H9 (cell line): ENCODE measurements around the gene GLT1D1. TPM values are rescaled to one million over a fixed set of nuclear protein-coding genes. Genes with fewer than 3 reads are reported as not detected.

ENCODE experiments used
- DNase-seq: peaks from one replicate; pipeline ENCODE4 v3.0.0-alpha.2; 2017
- H2AFZ ChIP-seq: one replicate; pipeline ENCODE4 v1.6.1; 2013; ENCODE audit warnings: mild to moderate bottlenecking, low read length, control low read depth, moderate library complexity
- H2AK5ac ChIP-seq: 2 replicates; pipeline ENCODE4 v1.6.1; 2013; ENCODE audit warnings: low read length, control low read depth, mixed read lengths; ENCODE audit not compliant: insufficient read length
- H2BK120ac ChIP-seq: one replicate; pipeline ENCODE4 v1.6.1; 2013; ENCODE audit warnings: low read depth, mild to moderate bottlenecking, low read length, control low read depth, inconsistent platforms; ENCODE audit not compliant: poor library complexity, severe bottlenecking
- H2BK12ac ChIP-seq: 2 replicates; pipeline ENCODE4 v1.6.1; 2013; ENCODE audit warnings: low read length, control low read depth, mixed read lengths, low read depth; ENCODE audit not compliant: insufficient read length
- H2BK15ac ChIP-seq: 2 replicates; pipeline ENCODE4 v1.6.1; 2013; ENCODE audit warnings: low read depth, low read length, control low read depth
- H2BK20ac ChIP-seq: one replicate; pipeline ENCODE4 v1.6.1; 2013; ENCODE audit warnings: low read depth, mild to moderate bottlenecking, low read length, control low read depth, inconsistent platforms; ENCODE audit not compliant: poor library complexity, severe bottlenecking
- H2BK5ac ChIP-seq: 2 replicates; pipeline ENCODE4 v1.6.1; 2013; ENCODE audit warnings: low read length, control low read depth, mixed read lengths; ENCODE audit not compliant: insufficient read length
- H3K14ac ChIP-seq: 2 replicates; pipeline ENCODE4 v1.6.1; 2013; ENCODE audit warnings: low read length, control low read depth; ENCODE audit not compliant: insufficient read depth
- H3K18ac ChIP-seq: 2 replicates; pipeline ENCODE4 v1.6.1; 2013; ENCODE audit warnings: low read depth, mild to moderate bottlenecking, mixed read lengths, low read length, control low read depth; ENCODE audit not compliant: insufficient read length
- H3K23ac ChIP-seq: 2 replicates; pipeline ENCODE4 v1.6.1; 2013; ENCODE audit warnings: low read length, control low read depth, mixed read lengths, low read depth; ENCODE audit not compliant: insufficient read length
- H3K23me2 ChIP-seq: 2 replicates; pipeline ENCODE4 v1.6.1; 2013; ENCODE audit warnings: low read depth, mild to moderate bottlenecking, mixed read lengths, low read length, control low read depth; ENCODE audit not compliant: insufficient read length, poor library complexity, severe bottlenecking
- H3K27ac ChIP-seq: 2 replicates; pipeline ENCODE4 v1.5.1; 2013; ENCODE audit warnings: low read length, control low read depth, mixed read lengths, low read depth; ENCODE audit not compliant: insufficient read length
- H3K27me3 ChIP-seq: 2 replicates; pipeline ENCODE4 v1.6.1; 2013; ENCODE audit warnings: low read length, control low read depth, inconsistent platforms; ENCODE audit not compliant: insufficient read depth
- H3K4ac ChIP-seq: 2 replicates; pipeline ENCODE4 v1.6.1; 2013; ENCODE audit warnings: low read depth, mild to moderate bottlenecking, control low read depth, inconsistent platforms, low read length, moderate library complexity
- H3K4me1 ChIP-seq: 2 replicates; pipeline ENCODE4 v1.6.1; 2013; ENCODE audit warnings: low read length, control low read depth, inconsistent platforms; ENCODE audit not compliant: insufficient read depth
- H3K4me2 ChIP-seq: 2 replicates; pipeline ENCODE4 v1.6.1; 2013; ENCODE audit warnings: low read length, control low read depth, mixed read lengths; ENCODE audit not compliant: insufficient read length, insufficient read depth
- H3K56ac ChIP-seq: 2 replicates; pipeline ENCODE4 v1.6.1; 2013; ENCODE audit warnings: low read depth, mild to moderate bottlenecking, mixed read lengths, low read length, control low read depth; ENCODE audit not compliant: insufficient read length
- H3K79me1 ChIP-seq: 2 replicates; pipeline ENCODE4 v1.6.1; 2013; ENCODE audit warnings: low read depth, mild to moderate bottlenecking, moderate library complexity, low read length, control low read depth, inconsistent platforms; ENCODE audit not compliant: insufficient read depth, poor library complexity, severe bottlenecking
- H3K79me2 ChIP-seq: 2 replicates; pipeline ENCODE4 v1.6.1; 2013; ENCODE audit warnings: low read length, control low read depth, inconsistent platforms; ENCODE audit not compliant: insufficient read depth
- H3K9ac ChIP-seq: 2 replicates; pipeline ENCODE4 v1.6.1; 2013; ENCODE audit warnings: low read length, control low read depth, mixed read lengths; ENCODE audit not compliant: insufficient read length; ENCODE audit errors: extremely low read depth
- H3K9me3 ChIP-seq: one replicate; pipeline ENCODE4 v1.6.1; 2013; ENCODE audit warnings: low read depth, low read length, inconsistent platforms; ENCODE audit not compliant: control insufficient read depth
- H3T11ph ChIP-seq: one replicate; pipeline ENCODE4 v1.6.1; 2013; ENCODE audit warnings: mild to moderate bottlenecking, low read length, control low read depth, inconsistent platforms
- H4K20me1 ChIP-seq: one replicate; pipeline ENCODE4 v1.6.1; 2013; ENCODE audit not compliant: control insufficient read depth, insufficient read length, insufficient read depth
- H4K5ac ChIP-seq: 2 replicates; pipeline ENCODE4 v1.6.1; 2013; ENCODE audit warnings: low read depth, mild to moderate bottlenecking, mixed read lengths, low read length, control low read depth; ENCODE audit not compliant: insufficient read length
- H4K8ac ChIP-seq: replicated peaks from 2 replicates; pipeline ENCODE4 v1.6.1; 2013; ENCODE audit warnings: low read length, control low read depth, mixed read lengths, low read depth; ENCODE audit not compliant: insufficient read length
- H4K91ac ChIP-seq: 2 replicates; pipeline ENCODE4 v1.6.1; 2013; ENCODE audit warnings: low read depth, mild to moderate bottlenecking, moderate library complexity, mixed read lengths, low read length, control low read depth; ENCODE audit not compliant: insufficient read length
- H3K27ac Mint-ChIP-seq, 3 experiments: 2 replicates in 2 of 3; 3 replicates in 1 of 3; pipeline ENCODE4 v1.8.0; 2020 to 2021; ENCODE audit warnings: mixed read lengths in 3 of 3, mild to moderate bottlenecking in 1 of 3, moderate library complexity in 1 of 3
- H3K27me3 Mint-ChIP-seq: 2 replicates; pipeline ENCODE4 v1.8.0; 2021; ENCODE audit warnings: low read depth, mild to moderate bottlenecking, moderate library complexity, mixed read lengths
- H3K36me3 Mint-ChIP-seq, 3 experiments: 2 replicates in 2 of 3; 3 replicates in 1 of 3; pipeline ENCODE4 v1.8.0; 2020 to 2021; ENCODE audit warnings: low read depth in 3 of 3, mixed read lengths in 3 of 3; ENCODE audit not compliant: insufficient read depth in 1 of 3
- H3K4me1 Mint-ChIP-seq, 2 experiments: 2 replicates each; pipeline ENCODE4 v1.8.0; 2020; ENCODE audit warnings: mixed read lengths in 2 of 2
- H3K4me3 Mint-ChIP-seq, 2 experiments: 2 replicates in 1 of 2; 3 replicates in 1 of 2; pipeline ENCODE4 v1.8.0; 2020 to 2021; ENCODE audit warnings: mild to moderate bottlenecking in 2 of 2, mixed read lengths in 2 of 2, moderate library complexity in 1 of 2
- H3K9me3 Mint-ChIP-seq, 2 experiments: 2 replicates in 1 of 2; 3 replicates in 1 of 2; pipeline ENCODE4 v1.8.0; 2020; ENCODE audit warnings: mild to moderate bottlenecking in 2 of 2, mixed read lengths in 2 of 2, moderate library complexity in 1 of 2
- WGBS: extraction: QIAGEN DNeasy Blood & Tissue Kit; methylation state at CpG from one replicate; pipeline ENCODE4 v1.1.7; 2013; ENCODE audit warnings: missing lambda C conversion rate, low lambda C conversion rate, mixed read lengths; ENCODE audit not compliant: insufficient read length; ENCODE audit errors: extremely low coverage; 5-methylcytosine and 5-hydroxymethylcytosine counted together
- total RNA-seq: library from RNA; stranded (reverse); gene quantifications from 2 replicates; pipeline ENCODE4 v1.2.1, GENCODE V29; 2021
- TF ChIP-seq, protein P1 (sequence below): fragments of 200-600 bp; sonication (generic); conservative IDR thresholded peaks from 3 replicates; pipeline ENCODE4 v1.8.0; 2021; ENCODE audit warnings: antibody characterized with exemption, mild to moderate bottlenecking

Gene GLT1D1
- total RNA-seq, 1 experiment from 2014 or later: 7.0 TPM

DNA sequence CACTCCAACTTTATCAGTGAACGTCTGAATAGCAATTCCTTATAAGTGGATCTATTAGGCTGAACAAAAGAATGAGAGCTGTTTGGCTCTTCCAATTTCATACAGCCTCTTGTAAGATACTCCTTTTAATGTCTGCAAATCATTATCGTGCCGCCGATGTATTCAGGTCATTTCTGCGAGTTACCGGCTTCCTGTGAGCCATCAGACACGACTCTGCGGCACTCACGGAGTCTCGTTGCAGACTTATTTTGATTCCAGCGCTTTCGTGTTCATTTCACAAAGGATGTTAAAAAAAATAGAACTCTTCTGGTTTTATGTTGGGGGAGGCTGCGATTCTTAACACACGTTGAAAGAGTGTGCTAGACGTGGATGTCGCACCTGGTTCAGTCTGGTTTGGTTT lies 106.6 kb downstream of the GLT1D1 start:
- no peak overlapping the region for H2BK5ac ChIP-seq
- H2AK5ac ChIP-seq: no peak overlapping the region
- H2BK120ac ChIP-seq: no peak overlapping the region
- no peaks in the 10 kb centered on the region for H4K20me1 ChIP-seq
- no peaks in the 10 kb centered on the region for H3K79me2 ChIP-seq
- no peak overlapping the region for H4K91ac ChIP-seq
- no peak overlapping the region for H3K18ac ChIP-seq
- H3K56ac ChIP-seq: no peak overlapping the region
- no peak overlapping the region for H3K4ac ChIP-seq
- H4K8ac ChIP-seq: no peak overlapping the region
- H2AFZ ChIP-seq: no peak overlapping the region
- H3K4me2 ChIP-seq: no peak overlapping the region
- no peak overlapping the region for H3T11ph ChIP-seq
- H3K27ac Mint-ChIP-seq: no peak overlapping the region; a peak in 1 of 7 replicates
- no CpG with 5 or more reads among the region's 16 CpGs for WGBS
- H3K27me3 Mint-ChIP-seq: peaks cover 13% of the 10 kb centered on the region
- H3K23ac ChIP-seq: no peak overlapping the region
- no peak for DNase-seq
- no peak overlapping the region for H3K4me3 Mint-ChIP-seq
- H3K4me1 Mint-ChIP-seq: peaks cover 3 to 25% of the 10 kb centered on the region in 2 experiments
- H3K9me3 ChIP-seq: peaks cover 3% of the 10 kb centered on the region
- TF ChIP-seq, protein P1, sequence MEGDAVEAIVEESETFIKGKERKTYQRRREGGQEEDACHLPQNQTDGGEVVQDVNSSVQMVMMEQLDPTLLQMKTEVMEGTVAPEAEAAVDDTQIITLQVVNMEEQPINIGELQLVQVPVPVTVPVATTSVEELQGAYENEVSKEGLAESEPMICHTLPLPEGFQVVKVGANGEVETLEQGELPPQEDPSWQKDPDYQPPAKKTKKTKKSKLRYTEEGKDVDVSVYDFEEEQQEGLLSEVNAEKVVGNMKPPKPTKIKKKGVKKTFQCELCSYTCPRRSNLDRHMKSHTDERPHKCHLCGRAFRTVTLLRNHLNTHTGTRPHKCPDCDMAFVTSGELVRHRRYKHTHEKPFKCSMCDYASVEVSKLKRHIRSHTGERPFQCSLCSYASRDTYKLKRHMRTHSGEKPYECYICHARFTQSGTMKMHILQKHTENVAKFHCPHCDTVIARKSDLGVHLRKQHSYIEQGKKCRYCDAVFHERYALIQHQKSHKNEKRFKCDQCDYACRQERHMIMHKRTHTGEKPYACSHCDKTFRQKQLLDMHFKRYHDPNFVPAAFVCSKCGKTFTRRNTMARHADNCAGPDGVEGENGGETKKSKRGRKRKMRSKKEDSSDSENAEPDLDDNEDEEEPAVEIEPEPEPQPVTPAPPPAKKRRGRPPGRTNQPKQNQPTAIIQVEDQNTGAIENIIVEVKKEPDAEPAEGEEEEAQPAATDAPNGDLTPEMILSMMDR: no peak
- no peak overlapping the region for H3K27ac ChIP-seq
- H2BK20ac ChIP-seq: no peak overlapping the region
- no peak overlapping the region for H3K9ac ChIP-seq
- peaks cover 4 to 6% of the 10 kb centered on the region in 2 experiments; a peak in 4 of 5 replicates for H3K9me3 Mint-ChIP-seq
- H2BK12ac ChIP-seq: no peak overlapping the region
- H3K27me3 ChIP-seq: no peaks in the 10 kb centered on the region
- no peak overlapping the region for H3K14ac ChIP-seq
- no peak overlapping the region for H4K5ac ChIP-seq
- no peaks in the 10 kb centered on the region for H3K4me1 ChIP-seq
- peaks cover 0 to 6% (median 4%) of the 10 kb centered on the region in 3 experiments; a peak in 6 of 7 replicates for H3K36me3 Mint-ChIP-seq
- no peak overlapping the region for H2BK15ac ChIP-seq
- no peaks in the 10 kb centered on the region for H3K23me2 ChIP-seq
- no peaks in the 10 kb centered on the region for H3K79me1 ChIP-seq
